GM21619 (cell line): Measurements from ENCODE around the gene PARD3.
"Not testable (repeated sequence)": the region's sequence is repeated elsewhere in the genome, so short reads cannot be mapped to it uniquely, and the experiment has no call there.

Experiments used
- ATAC-seq: cut with Tn5 transposase; IDR thresholded peaks from one replicate; pipeline ENCODE4 v1.9.1; 2021; ENCODE audit not compliant: unreplicated experiment

The PARD3 gene

DNA sequence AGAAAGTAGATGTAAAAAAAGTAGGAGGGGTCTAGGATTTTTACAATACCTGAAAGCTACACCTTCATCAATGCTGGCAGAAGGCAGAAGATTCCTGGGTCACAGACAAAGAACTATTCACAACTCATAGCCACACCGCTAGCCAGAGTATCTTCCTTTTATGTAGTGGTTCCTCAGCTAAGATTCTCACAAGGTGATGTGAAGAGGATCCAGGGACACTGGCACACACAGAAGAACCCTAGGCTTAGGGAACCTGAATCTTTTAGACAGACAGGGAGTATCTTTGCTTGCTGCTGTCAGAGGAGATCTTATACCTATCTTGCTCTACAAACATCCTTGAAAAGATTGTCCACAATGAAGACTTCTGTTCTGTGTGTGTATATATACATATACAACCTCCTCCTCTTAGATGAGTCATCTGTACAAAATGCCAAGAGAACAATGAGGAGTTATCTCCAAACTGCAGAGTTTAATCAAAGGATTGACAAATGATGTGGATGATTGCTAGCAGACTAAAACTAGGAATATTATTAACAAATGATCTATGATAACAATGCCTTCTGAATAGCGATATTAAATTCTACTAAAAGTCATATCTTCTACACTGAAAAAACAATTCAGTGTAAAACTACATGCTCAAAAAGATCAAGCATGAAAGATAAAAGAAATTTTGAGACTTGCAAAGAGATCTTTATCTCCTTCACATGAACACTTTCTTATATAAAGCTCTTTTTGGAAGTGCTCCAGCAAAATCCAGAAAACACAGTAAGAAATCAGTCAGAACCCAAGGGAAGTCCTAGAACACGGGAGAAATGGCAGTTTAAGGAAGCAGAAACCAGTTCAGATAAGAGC is 409.3 kb downstream of the PARD3 start:
- ATAC-seq: no peak

DNA sequence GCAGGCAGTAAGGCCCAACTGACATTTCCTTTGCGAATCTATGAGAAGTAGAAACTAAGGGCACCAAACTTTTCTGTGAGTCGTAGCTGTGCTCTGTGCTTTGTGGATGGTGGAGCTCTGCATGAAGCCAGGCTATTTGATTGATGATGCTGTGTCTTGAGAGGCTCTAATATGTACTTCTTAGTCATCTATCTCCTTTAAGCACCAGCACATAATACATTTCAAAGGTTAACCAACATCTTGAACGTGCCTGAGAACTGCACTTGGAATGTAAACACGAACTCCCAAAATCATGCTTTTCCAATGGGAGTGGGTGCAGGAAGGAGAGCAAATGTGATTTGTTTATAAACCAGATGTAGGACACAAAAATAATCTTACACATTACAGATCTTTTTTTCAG is 411.6 kb downstream of the PARD3 start:
- ATAC-seq: no peak

DNA sequence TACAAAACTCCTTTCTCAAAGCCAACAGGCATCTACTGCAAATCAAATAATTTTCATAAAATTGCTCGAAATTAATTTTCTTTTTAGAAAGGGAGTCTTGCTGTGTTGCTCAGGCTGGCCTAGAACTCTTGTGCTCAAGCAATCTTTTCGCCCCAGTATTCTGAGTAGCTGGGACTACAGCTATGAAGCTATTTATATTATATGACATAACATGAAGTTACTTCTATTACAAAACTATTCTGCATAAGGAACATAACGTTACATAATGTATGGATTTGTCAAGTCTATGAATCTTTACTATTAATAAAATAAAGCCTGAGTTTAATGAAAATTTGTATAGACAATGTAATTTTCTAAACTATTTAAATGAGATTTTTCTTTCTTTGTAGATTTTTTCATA is 415.0 kb downstream of the PARD3 start:
- ATAC-seq: no peak

DNA sequence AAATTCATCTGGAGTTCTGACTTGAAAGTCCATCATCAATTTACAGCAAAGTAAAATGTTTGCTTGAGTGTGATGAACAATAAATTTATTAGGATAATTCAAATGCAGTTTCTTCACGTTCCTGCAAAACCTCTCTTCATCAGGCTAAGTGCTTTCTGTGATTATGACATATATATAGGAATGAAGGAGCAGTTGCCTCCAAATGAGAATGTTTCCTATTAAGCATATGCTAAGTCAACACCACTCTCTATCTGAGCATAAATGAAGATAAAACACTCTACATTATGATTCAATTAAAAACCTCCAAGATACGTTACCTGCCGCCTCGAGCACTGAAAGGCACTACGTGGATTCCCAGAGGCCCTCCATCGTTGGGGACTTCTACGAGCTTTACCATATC is 416.1 kb downstream of the PARD3 start:
- ATAC-seq: no peak

DNA sequence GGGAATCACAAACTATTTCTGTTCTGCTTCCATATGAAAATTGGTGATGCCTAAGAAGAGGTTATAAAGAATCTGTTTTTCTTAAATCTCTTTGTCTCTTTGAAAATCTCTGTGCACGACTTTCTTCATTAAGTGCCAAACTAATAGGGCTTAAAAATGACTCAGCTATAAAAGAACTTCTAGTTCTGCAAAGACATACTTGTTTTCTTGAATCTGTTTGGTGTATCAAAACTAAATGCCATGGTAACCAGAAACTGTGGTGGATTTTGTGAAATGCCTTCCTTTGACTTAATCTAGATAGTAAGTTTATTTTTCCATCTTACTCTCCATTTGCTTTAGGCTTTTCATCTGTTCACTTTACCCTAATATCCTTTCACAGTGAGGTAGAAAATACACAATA is 417.8 kb downstream of the PARD3 start:
- no peak for ATAC-seq

DNA sequence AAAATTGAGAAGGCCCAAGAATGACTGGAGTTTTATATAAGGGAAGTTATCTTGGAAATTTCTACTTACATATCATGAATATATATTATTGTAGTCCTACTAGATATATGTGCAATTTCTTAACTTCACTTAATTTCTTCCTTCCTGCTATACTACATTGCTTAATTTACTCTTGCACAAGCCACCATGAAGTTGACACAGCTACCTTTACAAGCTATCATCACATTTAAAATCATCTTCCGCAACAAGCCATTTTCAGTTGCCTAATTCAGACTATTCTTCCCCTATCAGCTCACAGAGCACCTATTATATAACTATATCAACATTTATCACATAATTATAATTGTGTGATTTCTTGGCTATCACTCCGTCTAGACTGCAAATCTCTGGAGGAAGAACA is 418.4 kb downstream of the PARD3 start:
- ATAC-seq: no peak

DNA sequence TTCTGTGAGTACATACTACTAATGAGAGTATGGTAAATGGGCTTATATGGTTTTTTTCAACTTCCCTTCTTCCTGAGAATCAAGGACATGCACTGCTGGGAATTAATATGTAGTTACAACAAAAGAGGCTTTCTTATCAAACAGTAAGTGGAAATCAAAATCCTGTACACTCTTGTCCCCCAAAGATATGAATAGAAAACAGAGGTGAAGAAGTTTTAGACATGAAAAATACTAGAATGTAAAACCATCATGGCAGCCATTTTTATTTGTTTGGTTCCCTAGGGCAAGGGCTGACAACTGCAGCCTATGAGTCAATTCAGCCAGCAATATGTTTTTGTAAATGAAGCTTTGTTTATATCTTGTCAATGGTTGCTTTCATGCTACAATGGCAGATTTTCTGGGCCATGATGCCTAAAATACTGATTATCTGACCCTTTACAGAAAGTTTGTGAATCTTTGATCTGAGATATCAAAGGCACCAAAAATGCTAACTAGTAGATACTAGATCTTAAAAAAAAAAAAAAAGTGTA is 422.4 kb downstream of the PARD3 start:
- no peak for ATAC-seq

DNA sequence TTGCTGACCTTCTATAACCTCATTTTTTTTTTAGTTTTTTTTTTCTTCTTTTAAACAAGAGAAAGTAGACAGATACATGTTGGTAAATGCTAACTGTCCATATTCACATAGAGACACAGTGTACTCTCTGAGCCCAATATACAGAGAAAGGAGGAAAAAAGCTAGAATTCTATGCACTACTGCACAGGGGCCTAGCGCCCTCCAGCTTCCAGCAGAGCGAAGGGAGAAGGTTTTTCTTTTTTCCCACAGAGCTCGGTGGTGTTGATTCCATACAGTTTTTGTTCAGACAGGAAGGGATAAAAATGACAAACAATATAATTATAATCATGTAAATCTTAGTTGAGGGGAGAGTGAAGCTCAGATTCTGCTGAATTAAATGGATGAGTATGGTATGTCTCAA is 423.9 kb downstream of the PARD3 start:
- ATAC-seq: not testable (repeated sequence)

DNA sequence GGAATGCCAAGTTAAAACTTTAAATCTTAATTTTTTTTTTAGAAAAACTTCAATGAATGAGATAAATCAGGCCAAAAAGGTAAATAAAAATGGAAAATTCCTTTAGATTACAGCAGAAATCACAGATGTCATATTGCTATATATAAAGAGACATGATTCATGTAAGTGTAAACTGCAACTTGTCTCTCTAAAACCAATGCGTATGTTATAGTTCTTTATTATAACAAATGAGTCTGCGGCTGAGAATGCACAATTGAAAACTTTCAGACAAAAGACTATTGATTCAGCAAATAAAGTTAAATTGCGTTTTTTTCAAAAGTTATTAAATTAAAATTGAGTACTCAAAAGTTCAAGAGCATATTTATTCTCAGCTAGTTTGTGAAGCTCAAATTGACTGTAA is 425.3 kb downstream of the PARD3 start:
- ATAC-seq: no peak

DNA sequence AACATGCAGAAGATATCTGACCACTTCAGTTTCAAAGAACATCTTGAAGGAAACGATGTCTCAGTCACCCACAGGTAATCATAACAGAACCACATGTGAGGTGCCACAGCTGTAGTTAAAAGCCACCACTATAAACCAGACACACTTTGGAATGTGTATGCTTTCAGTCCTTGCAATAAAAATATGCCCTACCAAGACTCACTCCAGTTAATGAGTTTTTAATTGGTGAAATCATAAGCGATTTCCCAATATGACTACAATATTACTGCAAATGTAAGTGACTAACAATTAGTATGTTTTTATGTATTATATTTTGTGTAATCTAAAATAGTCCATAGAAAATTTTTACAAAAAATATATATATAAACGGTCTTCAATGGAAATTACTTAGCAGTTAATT is 428.2 kb downstream of the PARD3 start:
- no peak for ATAC-seq

DNA sequence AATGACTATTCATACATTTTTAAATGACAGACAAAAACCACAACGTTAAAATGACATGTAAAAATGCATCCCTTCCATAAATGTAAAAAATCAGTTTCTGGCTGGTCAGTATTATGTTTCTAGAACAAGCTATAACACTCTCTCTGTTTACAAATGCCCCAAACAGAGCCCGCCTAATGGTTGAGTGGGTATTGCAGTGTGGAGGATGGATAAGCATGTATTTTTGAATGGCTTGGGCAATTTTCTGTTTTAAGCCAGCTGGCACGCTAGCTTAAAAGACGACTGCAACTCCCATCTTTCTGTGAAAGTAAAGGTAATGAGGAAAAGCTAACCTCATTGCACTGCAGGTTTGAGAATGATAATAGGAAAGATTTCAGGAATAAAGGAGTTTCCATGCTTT is 430.7 kb downstream of the PARD3 start:
- ATAC-seq: no peak

DNA sequence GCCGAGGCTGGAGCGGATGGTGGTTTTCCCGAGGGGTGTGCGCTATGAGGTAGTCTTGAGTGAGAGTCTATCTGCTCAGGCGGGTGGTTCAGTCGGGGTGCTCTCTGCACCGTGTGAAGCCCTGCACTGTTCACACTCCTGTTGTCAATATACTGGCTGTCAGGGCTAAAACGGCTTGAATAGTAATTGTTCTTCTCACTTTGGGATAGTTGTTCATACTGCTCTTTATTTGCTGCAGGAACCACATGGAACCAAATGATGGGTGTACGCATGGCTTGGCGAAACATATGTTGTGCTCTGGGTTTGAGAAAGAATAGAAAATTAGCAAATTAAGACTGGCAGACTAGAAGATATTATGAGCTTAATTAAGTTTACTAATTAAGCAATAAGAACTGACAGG is 432.5 kb downstream of the PARD3 start:
- ATAC-seq: no peak

DNA sequence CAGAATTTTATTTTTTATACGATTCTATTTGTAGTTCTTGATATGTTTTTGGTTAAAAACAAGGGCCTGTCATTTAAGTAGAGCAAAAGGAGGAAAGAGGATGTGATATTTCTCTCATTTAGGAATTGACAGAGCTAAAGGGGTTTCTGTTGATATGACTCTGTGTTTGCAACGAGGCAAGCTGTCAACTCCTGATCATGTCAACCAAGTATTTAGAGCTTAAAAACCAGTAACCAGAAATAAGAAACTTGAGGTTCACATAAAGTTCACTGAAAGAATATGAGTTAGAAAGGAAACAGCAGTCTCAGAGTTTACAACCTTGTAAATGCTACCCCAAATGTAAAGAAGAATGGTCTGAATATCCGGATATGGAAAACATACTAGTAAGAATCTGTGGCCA is 434.2 kb downstream of the PARD3 start:
- ATAC-seq: no peak

DNA sequence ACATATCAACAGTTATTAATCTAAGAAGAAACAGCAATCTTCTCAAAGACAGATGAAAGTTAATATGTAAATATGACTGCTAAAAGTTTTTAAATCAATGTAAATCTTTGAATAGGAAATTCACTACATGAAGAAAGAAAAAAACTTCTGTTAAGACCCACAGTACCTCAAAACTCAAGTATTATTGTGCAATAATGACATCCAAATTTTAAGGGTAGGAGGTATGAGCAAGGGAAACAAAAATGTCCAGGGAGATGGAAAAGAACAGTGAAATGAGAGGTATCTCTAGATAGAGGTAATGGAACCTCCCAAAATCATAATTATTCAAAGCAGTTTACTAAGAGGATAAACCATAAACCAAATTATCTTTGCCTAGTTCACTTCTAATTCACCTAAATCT is 436.8 kb downstream of the PARD3 start:
- ATAC-seq: no peak

DNA sequence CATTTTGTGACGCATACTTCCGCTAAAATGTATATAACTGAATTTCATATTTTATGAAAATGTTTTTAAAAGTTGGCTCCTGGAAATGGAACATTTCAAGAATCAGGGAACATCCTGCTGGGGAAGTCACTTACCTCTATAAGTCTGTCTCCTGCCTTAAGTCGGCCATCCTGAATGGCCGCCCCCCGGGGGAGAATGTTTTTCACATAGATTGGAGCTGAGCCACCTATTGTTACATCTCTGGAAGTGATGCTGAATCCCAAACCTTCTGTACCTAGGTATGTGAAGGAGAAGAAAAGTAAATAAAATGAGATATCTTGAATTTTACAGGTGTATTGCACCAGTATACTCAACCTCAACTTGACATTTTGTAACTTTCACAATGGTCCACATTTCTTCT is 437.3 kb downstream of the PARD3 start:
- ATAC-seq: no peak

DNA sequence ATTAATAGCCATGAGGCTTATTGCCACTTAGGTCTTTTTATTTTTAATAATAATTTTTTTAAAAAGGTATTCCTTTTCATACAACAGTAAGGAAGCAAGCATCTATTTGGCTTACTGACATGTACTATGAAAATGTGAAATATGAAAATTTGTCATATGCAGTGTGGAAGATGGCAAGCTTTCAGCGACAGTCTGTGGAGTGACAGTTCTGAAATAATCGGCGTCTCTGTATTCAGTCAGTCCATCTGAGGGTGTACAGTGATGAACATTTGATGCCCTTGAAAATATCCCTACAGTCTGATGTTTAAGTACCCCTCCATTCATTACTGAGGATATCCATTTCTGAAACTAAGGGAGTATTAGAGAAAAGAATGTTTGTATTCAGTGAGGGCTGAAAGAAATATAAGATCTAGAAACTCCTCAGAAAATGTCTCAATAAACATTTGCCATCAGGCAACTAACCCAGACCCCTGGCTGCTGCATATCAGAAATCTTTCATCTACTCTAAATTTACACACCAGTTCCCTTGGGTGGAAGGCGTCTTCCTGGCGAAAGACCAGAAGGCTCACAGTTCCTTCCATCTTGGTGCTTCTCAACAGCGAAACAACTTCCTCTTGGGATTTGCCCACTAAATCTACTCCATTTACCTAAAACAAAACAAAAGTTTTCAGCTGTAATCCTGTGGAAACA is 440.6 kb downstream of the PARD3 start:
- ATAC-seq: no peak

DNA sequence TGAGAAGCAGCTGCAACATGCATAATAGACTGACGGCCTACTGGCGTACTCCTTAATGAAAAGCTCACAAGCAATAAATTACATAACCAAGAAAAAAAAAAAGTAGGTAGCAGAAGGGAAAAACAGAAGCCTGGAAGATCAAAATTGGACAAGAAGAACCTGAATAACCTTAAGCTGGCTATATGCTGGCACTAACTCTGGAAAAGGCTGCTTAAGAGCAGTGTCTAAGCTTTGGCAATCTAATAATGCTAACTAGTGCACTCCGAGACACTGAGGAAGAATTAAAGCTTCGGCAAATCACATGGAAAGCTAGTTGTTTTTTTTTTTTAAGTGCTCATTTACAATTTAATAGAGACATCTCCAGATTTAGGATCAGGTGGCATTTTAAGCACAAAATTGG is 441.9 kb downstream of the PARD3 start:
- ATAC-seq: no peak

DNA sequence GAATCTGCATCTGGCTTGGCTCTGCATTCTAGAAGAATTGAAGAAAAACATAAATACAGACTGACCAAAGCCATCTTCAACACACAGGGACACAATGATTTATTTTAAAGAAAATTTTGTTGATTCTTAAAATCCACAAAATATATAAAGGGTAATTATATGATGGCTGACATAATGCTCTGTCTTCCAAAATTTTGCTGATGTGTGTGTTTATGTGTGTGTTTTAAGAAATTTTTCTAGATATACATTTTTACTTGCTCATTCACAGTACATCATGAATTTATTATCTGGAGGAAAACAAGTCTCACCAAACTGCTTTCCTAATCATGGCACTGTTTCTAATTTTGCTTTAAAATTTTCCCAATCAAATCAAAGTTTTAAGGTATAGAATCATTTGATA is 442.6 kb downstream of the PARD3 start:
- ATAC-seq: no peak

DNA sequence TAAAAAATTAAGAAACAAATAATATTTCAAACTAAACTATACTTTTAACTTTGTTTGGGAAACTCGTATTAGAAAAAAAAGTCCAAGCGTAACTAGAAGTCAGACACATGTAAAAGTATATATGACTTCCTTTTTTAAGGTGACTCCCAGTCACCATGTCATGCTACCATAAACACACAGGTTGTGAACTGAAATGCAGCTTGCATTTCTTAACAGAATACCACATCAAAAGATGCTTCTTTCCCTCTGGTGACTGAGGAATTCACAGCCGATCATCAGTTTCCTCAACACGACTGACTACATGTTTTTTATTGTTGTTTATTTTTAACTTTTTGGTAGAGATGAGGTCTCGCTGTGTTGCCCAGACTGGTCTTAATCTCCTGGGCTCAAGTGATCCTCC is 445.0 kb downstream of the PARD3 start:
- no peak for ATAC-seq

DNA sequence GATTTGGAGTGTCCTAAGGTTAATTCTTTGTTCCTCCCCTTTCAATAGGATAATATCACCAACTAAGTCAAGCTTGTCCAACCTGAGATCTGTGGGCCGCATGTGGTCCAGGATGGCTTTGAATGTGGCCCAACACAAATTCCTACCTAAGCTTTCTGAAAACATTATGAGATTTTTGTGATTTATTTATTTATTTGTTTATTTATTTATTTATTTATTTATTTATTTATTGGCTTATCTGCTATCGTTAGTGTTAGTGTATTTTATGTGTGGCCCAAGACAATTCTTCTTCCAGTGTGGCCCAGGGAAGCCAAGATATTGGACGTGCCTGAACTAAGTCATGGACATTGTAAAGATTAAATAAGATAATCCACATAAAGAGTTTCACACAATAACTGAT is 446.0 kb downstream of the PARD3 start:
- ATAC-seq: no peak

DNA sequence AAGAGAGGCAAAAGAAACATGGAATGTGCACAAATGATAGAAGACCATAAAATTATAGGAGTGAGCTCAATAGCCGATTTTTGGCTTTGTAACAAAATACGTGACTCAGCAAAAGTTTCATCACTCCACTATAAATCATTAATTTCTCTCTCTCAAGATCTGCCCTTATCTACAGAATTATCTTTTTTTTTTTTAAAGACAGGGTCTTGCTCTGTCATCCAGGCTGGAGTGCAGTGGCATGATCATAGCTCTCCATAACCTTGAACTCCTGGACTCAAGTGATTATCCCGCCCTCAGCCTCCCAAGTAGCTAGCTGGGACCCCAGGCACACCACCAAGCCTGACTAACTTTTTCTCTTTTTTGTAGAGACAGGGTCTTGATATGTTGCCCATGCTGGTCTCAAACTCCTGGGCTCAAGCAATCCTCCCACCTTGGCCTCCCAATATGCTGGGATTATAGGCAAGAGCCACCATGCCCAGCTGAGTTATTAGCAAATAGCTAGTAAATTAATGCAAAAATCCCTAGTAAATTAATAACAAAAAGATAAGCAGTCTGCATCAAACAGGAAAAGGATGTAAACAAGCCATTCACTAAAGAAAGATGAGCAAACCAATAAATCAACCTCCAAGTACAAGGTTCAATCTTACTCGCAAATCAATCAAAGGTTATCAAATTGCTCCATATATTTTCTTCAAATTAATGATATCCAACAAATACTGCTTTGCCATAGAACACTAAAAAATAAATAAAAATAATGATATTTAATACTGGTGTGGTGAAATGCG is 450.7 kb downstream of the PARD3 start:
- no peak for ATAC-seq

DNA sequence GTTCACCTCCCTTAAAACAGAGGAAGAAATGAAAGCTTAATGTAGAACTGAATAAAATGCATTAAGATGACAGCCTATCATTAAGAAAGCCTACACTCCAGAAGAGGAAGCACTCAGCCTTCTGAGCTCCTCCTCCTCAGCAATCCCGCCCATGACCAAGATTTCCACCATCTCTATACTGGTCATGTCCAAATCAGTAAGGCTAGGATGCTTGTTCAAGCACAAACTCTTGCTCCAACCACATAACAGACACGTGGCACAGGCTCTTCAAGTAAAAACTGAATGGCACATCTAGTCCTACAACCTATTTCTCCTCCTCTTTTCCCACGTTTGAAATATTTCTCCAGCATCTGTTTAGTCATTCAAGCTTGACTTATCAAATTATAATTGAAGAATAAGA is 454.1 kb downstream of the PARD3 start:
- ATAC-seq: no peak
